GM12875 (cell line): Measurements from ENCODE around the gene MYO5B.

Source experiments
- H3K4me3 ChIP-seq: one replicate; pipeline ENCODE4 v1.5.1; 2011; ENCODE audit warnings: low read depth, low read length, control low read depth
- CTCF ChIP-seq: IDR thresholded peaks from 2 replicates; pipeline ENCODE4 v1.5.1; 2011; ENCODE audit warnings: low read depth, mild to moderate bottlenecking, control low read depth, inconsistent platforms, low read length, moderate library complexity, borderline replicate concordance; ENCODE audit not compliant: insufficient read depth

MYO5B gene

DNA sequence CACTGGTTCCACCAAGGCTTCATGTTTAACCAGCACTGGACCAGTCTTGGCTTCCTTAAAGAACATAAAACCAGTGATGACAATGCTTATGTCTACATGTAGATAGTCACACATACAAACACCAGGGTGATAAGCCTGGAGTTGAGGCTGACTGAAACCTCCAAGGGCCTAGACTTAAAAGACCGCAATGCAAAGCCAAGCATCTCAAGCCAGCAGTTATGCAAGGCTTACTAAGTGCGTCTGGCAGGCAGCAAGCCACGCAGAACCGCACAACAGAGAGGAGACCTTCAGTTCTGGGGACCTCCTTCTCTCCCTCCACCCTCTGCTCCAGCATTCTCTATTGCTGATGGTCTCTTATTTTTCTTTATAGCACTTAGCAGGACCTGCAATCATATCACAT is 318.4 kb downstream of the MYO5B start:
- TF ChIP-seq CTCF = no peak

GRCh38 chr18:49875783-49876182 is 319.2 kb downstream of the MYO5B start:
- no peak for TF ChIP-seq CTCF
- H3K4me3 ChIP-seq = no peak overlapping the region

More for the DNA sequence above, 318.4 kb downstream of the MYO5B start:
- H3K4me3 ChIP-seq = no peak overlapping the region

- H3K4me3 ChIP-seq = no peak overlapping the region
- no peak for TF ChIP-seq CTCF
Measured at GRCh38 chr18:49875155-49875554, 319.8 kb downstream of the MYO5B start.

GRCh38 chr18:49874238-49874637 is 320.7 kb downstream of the MYO5B start:
- TF ChIP-seq CTCF = no peak
- no peak overlapping the region for H3K4me3 ChIP-seq

GRCh38 chr18:49869354-49869753 is 325.6 kb downstream of the MYO5B start:
- no peak for TF ChIP-seq CTCF
- H3K4me3 ChIP-seq = no peak overlapping the region

GRCh38 chr18:49866680-49867079 is 328.3 kb downstream of the MYO5B start:
- no peak overlapping the region for H3K4me3 ChIP-seq
- no peak for TF ChIP-seq CTCF

- H3K4me3 ChIP-seq = no peak overlapping the region
- no peak for TF ChIP-seq CTCF
Measured at GRCh38 chr18:49865401-49865800, 329.5 kb downstream of the MYO5B start.
